ENCODE measurements around the gene OSM.

DNA sequence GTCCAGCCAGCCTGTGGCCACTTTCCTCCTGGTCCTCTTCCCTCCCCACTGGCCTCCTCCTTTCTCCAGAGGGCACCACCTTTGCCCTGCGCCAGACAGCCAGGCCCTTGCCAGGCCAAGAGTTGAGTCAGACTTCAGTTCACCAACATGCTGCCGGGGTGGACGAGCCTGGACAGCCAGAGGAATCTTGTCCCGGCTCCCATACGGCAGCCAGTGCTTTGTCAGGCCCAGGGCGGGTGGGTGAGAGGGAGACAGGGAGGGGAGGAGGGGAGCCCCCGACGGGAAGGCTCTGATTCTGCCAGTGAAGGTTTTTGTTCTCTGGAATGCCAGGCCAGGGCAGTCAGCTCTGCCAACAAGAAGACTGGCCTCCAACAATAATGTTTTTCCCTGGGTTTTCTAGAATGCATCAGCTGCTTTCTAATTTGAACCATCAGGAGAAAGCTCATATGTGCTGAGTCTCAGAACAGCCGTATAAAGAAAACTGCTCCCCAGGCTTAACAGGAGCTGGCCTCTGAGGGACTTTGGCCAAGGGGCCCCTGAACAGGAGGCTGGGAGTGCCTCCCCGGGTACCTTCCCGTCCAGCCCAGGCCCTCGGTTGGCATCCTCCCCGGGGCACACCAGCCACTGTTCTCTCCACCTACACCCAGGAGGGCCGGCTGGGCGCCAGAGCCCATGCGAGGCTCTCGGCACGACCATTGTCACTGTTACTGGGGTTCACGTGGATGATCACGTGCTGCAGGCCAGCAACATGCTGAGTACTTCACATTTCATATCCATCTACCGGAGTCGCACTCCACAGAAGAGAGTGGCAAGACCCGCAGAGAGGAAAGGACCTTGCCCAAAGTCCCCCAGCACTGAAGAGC is 48.7 kb downstream of the OSM start:
- TF ChIP-seq, protein P1, sequence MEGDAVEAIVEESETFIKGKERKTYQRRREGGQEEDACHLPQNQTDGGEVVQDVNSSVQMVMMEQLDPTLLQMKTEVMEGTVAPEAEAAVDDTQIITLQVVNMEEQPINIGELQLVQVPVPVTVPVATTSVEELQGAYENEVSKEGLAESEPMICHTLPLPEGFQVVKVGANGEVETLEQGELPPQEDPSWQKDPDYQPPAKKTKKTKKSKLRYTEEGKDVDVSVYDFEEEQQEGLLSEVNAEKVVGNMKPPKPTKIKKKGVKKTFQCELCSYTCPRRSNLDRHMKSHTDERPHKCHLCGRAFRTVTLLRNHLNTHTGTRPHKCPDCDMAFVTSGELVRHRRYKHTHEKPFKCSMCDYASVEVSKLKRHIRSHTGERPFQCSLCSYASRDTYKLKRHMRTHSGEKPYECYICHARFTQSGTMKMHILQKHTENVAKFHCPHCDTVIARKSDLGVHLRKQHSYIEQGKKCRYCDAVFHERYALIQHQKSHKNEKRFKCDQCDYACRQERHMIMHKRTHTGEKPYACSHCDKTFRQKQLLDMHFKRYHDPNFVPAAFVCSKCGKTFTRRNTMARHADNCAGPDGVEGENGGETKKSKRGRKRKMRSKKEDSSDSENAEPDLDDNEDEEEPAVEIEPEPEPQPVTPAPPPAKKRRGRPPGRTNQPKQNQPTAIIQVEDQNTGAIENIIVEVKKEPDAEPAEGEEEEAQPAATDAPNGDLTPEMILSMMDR (IDR thresholded peaks at IDR 0.05), result no peak
- TF ChIP-seq POLR2A (IDR thresholded peaks at IDR 0.05), result no peak

All from thyroid gland (tissue), 4 donors.